Adipocyte (in vitro differentiated cells): ENCODE results near the gene PI4K2B.
"Not testable (repeated sequence)": the region's sequence is repeated elsewhere in the genome, so short reads cannot be mapped to it uniquely, and the experiment has no call there.

Experiments
- DNase-seq: peaks from one replicate; pipeline ENCODE4 v3.0.0-alpha.2; 2015; ENCODE audit warnings: low read depth
- H3K27me3 ChIP-seq: replicated peaks from 2 replicates; pipeline ENCODE4 v1.7.0; 2013; ENCODE audit warnings: mild to moderate bottlenecking, low read length, moderate library complexity; ENCODE audit not compliant: control insufficient read depth, insufficient read depth
- H3K36me3 ChIP-seq: 2 replicates; pipeline ENCODE4 v1.7.0; 2013; ENCODE audit warnings: low read length, mild to moderate bottlenecking, moderate library complexity; ENCODE audit not compliant: control insufficient read depth, insufficient read depth, severe bottlenecking
- H3K4me1 ChIP-seq: 2 replicates; pipeline ENCODE4 v1.7.0; 2013; ENCODE audit warnings: mild to moderate bottlenecking, low read length, moderate library complexity; ENCODE audit not compliant: control insufficient read depth, insufficient read depth
- H3K4me3 ChIP-seq: 2 replicates; pipeline ENCODE4 v1.7.0; 2013; ENCODE audit warnings: mild to moderate bottlenecking, low read length, moderate library complexity
- H3K9ac ChIP-seq: 2 replicates; pipeline ENCODE4 v1.7.0; 2013; ENCODE audit warnings: mild to moderate bottlenecking, low read length, moderate library complexity
- H3K9me3 ChIP-seq: 2 replicates; pipeline ENCODE4 v1.7.0; 2013; ENCODE audit warnings: mild to moderate bottlenecking, low read length, moderate library complexity; ENCODE audit not compliant: control insufficient read depth

Gene PI4K2B

GRCh38 chr4:25233737-25234389 lies at the start of gene PI4K2B:
Gene PI4K2B (plus strand): TSS chr4:25234033. CDS start chr4:25234164, 131 bp downstream.
- Histone ChIP-seq H3K9ac (peak within 1 kb of the TSS; percentile 93), H3K36me3 (no peaks in the 10 kb centered on the region)
- DNase-seq = peak; percentile 95

GRCh38 chr4:25184056-25184455 lies 49.8 kb upstream of the PI4K2B start:
- DNase-seq = no peak
- Histone ChIP-seq H3K4me1 (no peaks in the 10 kb centered on the region), H3K9me3 (no peaks in the 10 kb centered on the region), H3K4me3 (no peak overlapping the region), H3K27me3 (no peaks in the 10 kb centered on the region), H3K36me3 (no peaks in the 10 kb centered on the region), H3K9ac (no peak overlapping the region)

More at GRCh38 chr4:25233737-25234389, at the start of gene PI4K2B:
- H3K4me1 ChIP-seq = peaks cover 16% of the 10 kb centered on the region
- no peaks in the 10 kb centered on the region for H3K27me3 ChIP-seq
- peak within 1 kb of the TSS; percentile 89 for H3K4me3 ChIP-seq
- H3K9me3 ChIP-seq = peaks cover 14% of the 10 kb centered on the region

GRCh38 chr4:25190407-25190806 lies 43.4 kb upstream of the PI4K2B start:
- Histone ChIP-seq H3K4me3 (no peak overlapping the region), H3K27me3 (no peaks in the 10 kb centered on the region)

GRCh38 chr4:25198713-25199112 lies 35.1 kb upstream of the PI4K2B start:
- no peak overlapping the region for H3K9ac ChIP-seq
- H3K9me3 ChIP-seq = no peaks in the 10 kb centered on the region
- H3K36me3 ChIP-seq = no peaks in the 10 kb centered on the region
- DNase-seq = no peak
- H3K4me1 ChIP-seq = no peaks in the 10 kb centered on the region
- H3K27me3 ChIP-seq = no peaks in the 10 kb centered on the region
- H3K4me3 ChIP-seq = no peak overlapping the region

More at GRCh38 chr4:25190407-25190806, 43.4 kb upstream of the PI4K2B start:
- no peak for DNase-seq
- no peaks in the 10 kb centered on the region for H3K36me3 ChIP-seq
- H3K4me1 ChIP-seq = no peaks in the 10 kb centered on the region
- H3K9me3 ChIP-seq = no peaks in the 10 kb centered on the region
- no peak overlapping the region for H3K9ac ChIP-seq

GRCh38 chr4:25207997-25208396 lies 25.8 kb upstream of the PI4K2B start:
- no peak for DNase-seq
- H3K4me3 ChIP-seq = no peak overlapping the region
- H3K9ac ChIP-seq = no peak overlapping the region
- no peaks in the 10 kb centered on the region for H3K27me3 ChIP-seq
- H3K4me1 ChIP-seq = no peaks in the 10 kb centered on the region
- H3K36me3 ChIP-seq = no peaks in the 10 kb centered on the region
- peaks cover 5% of the 10 kb centered on the region for H3K9me3 ChIP-seq

GRCh38 chr4:25209702-25210101 lies 24.1 kb upstream of the PI4K2B start:
- no peaks in the 10 kb centered on the region for H3K4me1 ChIP-seq
- H3K36me3 ChIP-seq = no peaks in the 10 kb centered on the region
- no peak overlapping the region for H3K4me3 ChIP-seq
- DNase-seq = no peak
- no peak overlapping the region for H3K9ac ChIP-seq
- H3K27me3 ChIP-seq = no peaks in the 10 kb centered on the region
- peaks cover 5% of the 10 kb centered on the region for H3K9me3 ChIP-seq

GRCh38 chr4:25211721-25212120 lies 22.1 kb upstream of the PI4K2B start:
- H3K4me1 ChIP-seq = no peaks in the 10 kb centered on the region
- H3K36me3 ChIP-seq = no peaks in the 10 kb centered on the region
- H3K27me3 ChIP-seq = no peaks in the 10 kb centered on the region
- no peak overlapping the region for H3K9ac ChIP-seq
- DNase-seq = no peak
- peaks cover 5% of the 10 kb centered on the region for H3K9me3 ChIP-seq
- H3K4me3 ChIP-seq = no peak overlapping the region

GRCh38 chr4:25212822-25213221 lies 21.0 kb upstream of the PI4K2B start:
- Histone ChIP-seq H3K9me3 (peaks cover 5% of the 10 kb centered on the region), H3K4me3 (no peak overlapping the region), H3K27me3 (no peaks in the 10 kb centered on the region), H3K4me1 (no peaks in the 10 kb centered on the region), H3K36me3 (no peaks in the 10 kb centered on the region), H3K9ac (no peak overlapping the region)
- no peak for DNase-seq

GRCh38 chr4:25213347-25213979 lies 20.4 kb upstream of the PI4K2B start:
- Histone ChIP-seq H3K4me3 (no peak overlapping the region), H3K9ac (no peak overlapping the region), H3K36me3 (no peaks in the 10 kb centered on the region), H3K27me3 (no peaks in the 10 kb centered on the region), H3K4me1 (no peaks in the 10 kb centered on the region), H3K9me3 (peaks cover 5% of the 10 kb centered on the region)
- DNase-seq = no peak

- H3K36me3 ChIP-seq, H3K27me3 ChIP-seq, DNase-seq, H3K4me3 ChIP-seq, H3K9me3 ChIP-seq, H3K9ac ChIP-seq, H3K4me1 ChIP-seq: not testable (repeated sequence)
Observed at GRCh38 chr4:25214750-25215149, 19.1 kb upstream of the PI4K2B start.

GRCh38 chr4:25215511-25215910 lies 18.3 kb upstream of the PI4K2B start:
- no peak for DNase-seq
- H3K4me1 ChIP-seq = no peaks in the 10 kb centered on the region

More at GRCh38 chr4:25215511-25215910, 18.3 kb upstream of the PI4K2B start:
- Histone ChIP-seq H3K4me3 (no peak overlapping the region), H3K9ac (no peak overlapping the region), H3K27me3 (no peaks in the 10 kb centered on the region), H3K9me3 (peaks cover 5% of the 10 kb centered on the region), H3K36me3 (no peaks in the 10 kb centered on the region)
